ENCODE measurements around the gene OR7D2. TPM values are rescaled to one million over a fixed set of nuclear protein-coding genes. Genes with fewer than 3 reads are reported as not detected.

OR7D2 gene
- total and polyA plus RNA-seq, 2 experiments from 2014 or later: not detected

- TF ChIP-seq NANOG (IDR thresholded peaks at IDR 0.05; ENCODE audit: borderline replicate concordance) (no peak), POLR2AphosphoS5 (IDR thresholded peaks at IDR 0.05; ENCODE audit: low read depth) (no peak)
These were observed 31.9 kb upstream of the OR7D2 start (continued) for GRCh38 chr19:9146882-9147281.

GRCh38 chr19:9148697-9149096 is 30.1 kb upstream of the OR7D2 start:
- H3K4me2 ChIP-seq: no peak overlapping the region
- H4K20me1 ChIP-seq (replicated peaks; ENCODE audit: insufficient read depth): peaks cover 46% of the 10 kb centered on the region
- TF ChIP-seq NANOG (IDR thresholded peaks at IDR 0.05; ENCODE audit: borderline replicate concordance) (no peak), CTCF (conservative IDR thresholded peaks at IDR 0.05; ENCODE audit: low read depth in 2 of 2) (no peak), ZNF331 (CRISPR knock-in tag; IDR thresholded peaks at IDR 0.05; ENCODE audit: low read depth) (no peak), STAT1 (IDR thresholded peaks at IDR 0.05; ENCODE audit: unreplicated experiment) (no peak), EZH2 (IDR thresholded peaks at IDR 0.05; ENCODE audit: low read depth, unreplicated experiment) (no peak), REST (IDR thresholded peaks at IDR 0.05; ENCODE audit: unreplicated experiment) (no peak), ETS1 (IDR thresholded peaks at IDR 0.05) (no peak), ZNF114 (CRISPR knock-in tag; IDR thresholded peaks at IDR 0.05) (no peak), EZH2phosphoT487 (IDR thresholded peaks at IDR 0.05; ENCODE audit: unreplicated experiment) (no peak), JUNB (IDR thresholded peaks at IDR 0.05; ENCODE audit: unreplicated experiment) (no peak)
- no peak overlapping the region for H3K27ac ChIP-seq (ENCODE audit: low read depth)
- H3K4me1 ChIP-seq (ENCODE audit: insufficient read depth): peaks cover 9% of the 10 kb centered on the region; the same call in 1 of the 2 replicates
- H3K79me2 ChIP-seq (replicated peaks; ENCODE audit: insufficient read depth): peaks cover 100% of the 10 kb centered on the region
- H3K9me2 ChIP-seq (ENCODE audit: insufficient read depth): no peaks in the 10 kb centered on the region
- no peak overlapping the region for H3K4me3 ChIP-seq
- H3K36me3 ChIP-seq (ENCODE audit: insufficient read depth): peaks cover 13% of the 10 kb centered on the region
- no peak overlapping the region for H2AFZ ChIP-seq
- Mint-ChIP-seq H3K36me3 (ENCODE audit: low read depth) (peaks cover 99% of the 10 kb centered on the region), H3K4me3 (no peak overlapping the region), H3K27me3 (ENCODE audit: insufficient read depth, low read depth, poor library complexity) (peaks cover 14% of the 10 kb centered on the region), H3K9me3 (peaks cover 97% of the 10 kb centered on the region), H3K27ac (no peak overlapping the region), H3K4me1 (no peaks in the 10 kb centered on the region)
- no peaks in the 10 kb centered on the region for H3F3A ChIP-seq (replicated peaks; ENCODE audit: low read depth)
- no peak for DNase-seq (ENCODE audit: low spot score)
- no peaks in the 10 kb centered on the region for H3K27me3 ChIP-seq (ENCODE audit: insufficient read depth)
- no peak for ATAC-seq
